ENCODE data around the gene STEAP4.

The STEAP4 gene

DNA sequence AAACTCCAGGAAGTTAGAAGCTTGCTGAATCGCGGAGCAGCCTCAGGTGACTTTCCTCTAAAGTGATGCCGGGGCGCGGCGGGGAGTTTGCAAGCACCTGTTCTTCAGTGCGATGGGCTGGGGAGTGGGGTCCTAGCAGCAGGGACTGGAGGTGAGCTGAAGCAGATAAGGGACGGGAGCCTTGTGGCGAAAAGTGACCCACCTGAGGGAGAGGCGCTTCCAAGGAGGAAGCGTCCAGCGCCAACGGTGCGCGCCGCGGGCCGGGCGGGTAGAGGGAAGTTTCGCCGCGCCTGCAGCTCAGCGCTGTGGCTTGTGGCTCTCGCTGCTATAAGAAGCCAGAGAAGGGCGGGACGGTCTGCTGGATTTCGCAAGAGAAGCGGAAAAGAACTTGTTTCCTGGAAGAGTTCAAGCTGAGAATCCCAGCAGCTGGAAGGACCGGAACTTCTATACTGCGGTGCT is at the start of gene STEAP4:
Gene STEAP4 (minus strand): TSS at position 305 of the 459 bp plus-strand sequence. CDS start 22,625 bp downstream, outside the sequence.
- H3K27me3 Mint-ChIP-seq: peaks cover 7% of the 10 kb centered on the region
- ATAC-seq (ENCODE audit: low read depth) (no peak), DNase-seq (ENCODE audit: low spot score in 2 of 2) (no peak)
- H3K27ac Mint-ChIP-seq: no peak within 1 kb of the TSS
- no peaks in the 10 kb centered on the region for H3K9me3 Mint-ChIP-seq
- H3K36me3 Mint-ChIP-seq: no peaks in the 10 kb centered on the region
- H3K4me1 Mint-ChIP-seq: peaks cover 2% of the 10 kb centered on the region
- peak within 1 kb of the TSS; percentile 35 for H3K4me3 Mint-ChIP-seq

GRCh38 chr7:88355011-88355410 is 48.3 kb upstream of the STEAP4 start:
- ATAC-seq (ENCODE audit: low read depth) (no peak), DNase-seq (ENCODE audit: low spot score in 2 of 2) (no peak)
- Mint-ChIP-seq H3K4me3 (no peak overlapping the region), H3K27me3 (peaks cover 3% of the 10 kb centered on the region), H3K36me3 (no peaks in the 10 kb centered on the region), H3K4me1 (peaks cover 3% of the 10 kb centered on the region), H3K27ac (no peak overlapping the region), H3K9me3 (no peaks in the 10 kb centered on the region)

DNA sequence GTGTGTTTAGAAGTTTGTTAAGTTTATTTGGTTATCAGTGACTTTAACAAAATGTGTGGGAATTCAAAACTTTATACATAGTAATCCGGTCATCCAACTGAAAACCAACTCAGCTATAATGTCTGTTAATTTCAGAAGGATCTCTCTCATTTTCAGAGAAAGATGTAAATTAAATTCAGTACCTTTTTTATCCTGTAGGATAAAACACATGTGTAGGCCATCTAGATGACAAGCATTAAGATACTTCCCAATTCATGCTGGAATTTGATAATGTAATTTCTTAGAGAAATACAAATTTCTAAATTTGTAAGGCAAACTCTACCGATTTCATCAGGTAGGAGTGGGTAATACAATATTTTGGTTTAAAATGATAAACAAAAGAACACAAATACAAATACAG is 43.4 kb upstream of the STEAP4 start:
- Mint-ChIP-seq H3K27me3 (peaks cover 4% of the 10 kb centered on the region), H3K4me1 (peaks cover 6% of the 10 kb centered on the region), H3K4me3 (no peak overlapping the region), H3K9me3 (no peaks in the 10 kb centered on the region), H3K27ac (no peak overlapping the region), H3K36me3 (no peaks in the 10 kb centered on the region)
- no peak for ATAC-seq (ENCODE audit: low read depth)
- DNase-seq (ENCODE audit: low spot score in 2 of 2): no peak

GRCh38 chr7:88347517-88347916 is 40.8 kb upstream of the STEAP4 start:
- DNase-seq (ENCODE audit: low spot score in 2 of 2) (no peak), ATAC-seq (ENCODE audit: low read depth) (no peak)
- H3K4me1 Mint-ChIP-seq: peaks cover 6% of the 10 kb centered on the region
- H3K36me3 Mint-ChIP-seq: no peaks in the 10 kb centered on the region
- no peak overlapping the region for H3K4me3 Mint-ChIP-seq
- H3K27ac Mint-ChIP-seq: no peak overlapping the region
- no peaks in the 10 kb centered on the region for H3K9me3 Mint-ChIP-seq
- peaks cover 1% of the 10 kb centered on the region for H3K27me3 Mint-ChIP-seq

GRCh38 chr7:88347090-88347489 is 40.4 kb upstream of the STEAP4 start:
- Mint-ChIP-seq H3K4me1 (peaks cover 6% of the 10 kb centered on the region), H3K4me3 (no peak overlapping the region), H3K27ac (peak overlapping the region; percentile 0), H3K9me3 (no peaks in the 10 kb centered on the region), H3K27me3 (peaks cover 1% of the 10 kb centered on the region), H3K36me3 (no peaks in the 10 kb centered on the region)
- DNase-seq (ENCODE audit: low spot score in 2 of 2): no peak
- peak; percentile 67 for ATAC-seq (ENCODE audit: low read depth)

- no peak overlapping the region for H3K27ac Mint-ChIP-seq
- peaks cover 6% of the 10 kb centered on the region for H3K4me1 Mint-ChIP-seq
- no peaks in the 10 kb centered on the region for H3K36me3 Mint-ChIP-seq
- ATAC-seq (ENCODE audit: low read depth): peak; percentile 42
- peak overlapping the region; percentile 11 for H3K4me3 Mint-ChIP-seq
- no peak for DNase-seq (ENCODE audit: low spot score in 2 of 2)
- H3K9me3 Mint-ChIP-seq: no peaks in the 10 kb centered on the region
- peaks cover 1% of the 10 kb centered on the region for H3K27me3 Mint-ChIP-seq
Observed at GRCh38 chr7:88346357-88346756, 39.7 kb upstream of the STEAP4 start.

- peak; percentile 34 for ATAC-seq (ENCODE audit: low read depth)
- Mint-ChIP-seq H3K4me1 (peaks cover 6% of the 10 kb centered on the region), H3K4me3 (no peak overlapping the region), H3K36me3 (no peaks in the 10 kb centered on the region), H3K27me3 (peaks cover 1% of the 10 kb centered on the region), H3K9me3 (no peaks in the 10 kb centered on the region), H3K27ac (no peak overlapping the region)
- no peak for DNase-seq (ENCODE audit: low spot score in 2 of 2)
Observed at GRCh38 chr7:88344956-88345832, 38.5 kb upstream of the STEAP4 start.

- Mint-ChIP-seq H3K9me3 (no peaks in the 10 kb centered on the region), H3K4me1 (peaks cover 6% of the 10 kb centered on the region), H3K27ac (no peak overlapping the region), H3K27me3 (peaks cover 1% of the 10 kb centered on the region), H3K36me3 (no peaks in the 10 kb centered on the region), H3K4me3 (no peak overlapping the region)
- no peak for DNase-seq (ENCODE audit: low spot score in 2 of 2)
- no peak for ATAC-seq (ENCODE audit: low read depth)
Observed at GRCh38 chr7:88344271-88344670, 37.6 kb upstream of the STEAP4 start.

DNA sequence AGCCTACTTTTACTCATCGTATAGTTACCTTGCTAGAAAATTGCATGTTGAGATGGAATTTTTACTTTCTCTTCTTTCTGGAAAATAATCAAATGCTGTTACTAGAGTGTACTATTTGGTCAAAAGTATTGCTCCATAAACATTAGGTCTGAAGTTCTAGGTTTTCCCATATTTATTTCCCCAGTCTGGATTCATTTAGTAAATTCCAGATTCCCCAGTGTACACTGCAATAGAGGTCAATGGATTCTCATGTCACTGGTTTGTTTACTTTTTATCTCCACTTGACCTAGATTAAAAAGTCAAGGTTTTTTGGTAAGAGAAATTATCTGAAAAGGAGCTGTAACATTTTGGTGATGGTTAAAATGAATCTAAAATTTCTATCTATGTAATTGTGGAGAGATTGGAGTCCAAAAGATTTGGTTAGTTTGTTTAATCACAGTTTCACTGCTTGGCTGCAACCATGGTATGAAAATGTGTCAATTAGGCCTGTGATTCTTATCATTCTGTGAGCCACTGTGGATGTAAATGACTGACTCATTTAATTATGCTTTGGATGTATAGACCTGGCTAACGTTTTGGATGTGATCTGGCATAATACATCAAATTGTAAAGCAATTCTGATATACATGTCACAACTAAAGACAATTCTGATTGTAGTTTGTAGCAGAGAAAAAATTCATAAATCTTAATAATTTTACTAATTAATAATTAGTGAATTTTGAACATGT is 32.7 kb upstream of the STEAP4 start:
- no peaks in the 10 kb centered on the region for H3K27me3 Mint-ChIP-seq
- H3K27ac Mint-ChIP-seq: no peak overlapping the region

GRCh38 chr7:88338503-88338902 is 31.8 kb upstream of the STEAP4 start:
- Mint-ChIP-seq H3K36me3 (no peaks in the 10 kb centered on the region), H3K9me3 (no peaks in the 10 kb centered on the region), H3K4me3 (no peak overlapping the region), H3K27me3 (no peaks in the 10 kb centered on the region), H3K27ac (no peak overlapping the region), H3K4me1 (no peaks in the 10 kb centered on the region)
- DNase-seq (ENCODE audit: low spot score in 2 of 2) (no peak), ATAC-seq (ENCODE audit: low read depth) (no peak)

More for the DNA sequence above, 32.7 kb upstream of the STEAP4 start:
- no peak overlapping the region for H3K4me3 Mint-ChIP-seq
- ATAC-seq (ENCODE audit: low read depth): no peak
- H3K9me3 Mint-ChIP-seq: no peaks in the 10 kb centered on the region
- no peaks in the 10 kb centered on the region for H3K36me3 Mint-ChIP-seq
- H3K4me1 Mint-ChIP-seq: no peaks in the 10 kb centered on the region
- no peak for DNase-seq (ENCODE audit: low spot score in 2 of 2)

DNA sequence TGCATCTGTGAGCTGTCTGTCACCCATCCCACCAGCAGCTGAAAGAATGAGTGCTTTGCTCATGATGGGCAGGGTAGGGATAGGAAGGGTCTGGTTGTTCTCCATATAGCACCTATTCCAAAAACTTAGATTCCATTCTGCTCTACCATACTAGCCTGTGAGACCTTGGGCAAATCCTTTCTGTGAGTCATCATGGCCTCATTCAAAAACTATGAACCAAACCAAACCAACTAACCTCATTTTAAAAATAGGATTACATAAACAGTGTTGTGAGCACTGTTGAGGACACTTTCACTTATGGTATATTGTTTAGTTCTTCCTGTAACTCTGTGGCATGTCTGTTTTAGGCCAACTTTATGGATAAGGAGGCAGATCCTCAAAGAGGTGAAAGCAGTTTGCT is 30.9 kb upstream of the STEAP4 start:
- H3K9me3 Mint-ChIP-seq: no peaks in the 10 kb centered on the region
- no peaks in the 10 kb centered on the region for H3K4me1 Mint-ChIP-seq
- H3K4me3 Mint-ChIP-seq: no peak overlapping the region
- no peaks in the 10 kb centered on the region for H3K27me3 Mint-ChIP-seq
- no peak overlapping the region for H3K27ac Mint-ChIP-seq
- no peaks in the 10 kb centered on the region for H3K36me3 Mint-ChIP-seq
- ATAC-seq (ENCODE audit: low read depth) (no peak), DNase-seq (ENCODE audit: low spot score in 2 of 2) (no peak)

GRCh38 chr7:88331322-88331721 is 24.6 kb upstream of the STEAP4 start:
- Mint-ChIP-seq H3K9me3 (no peaks in the 10 kb centered on the region), H3K4me1 (no peaks in the 10 kb centered on the region), H3K36me3 (no peaks in the 10 kb centered on the region), H3K27ac (no peak overlapping the region), H3K27me3 (no peaks in the 10 kb centered on the region), H3K4me3 (no peak overlapping the region)
- ATAC-seq (ENCODE audit: low read depth): no peak
- DNase-seq (ENCODE audit: low spot score in 2 of 2): no peak

- DNase-seq (ENCODE audit: low spot score in 2 of 2): no peak
- H3K4me1 Mint-ChIP-seq: no peaks in the 10 kb centered on the region
- H3K27me3 Mint-ChIP-seq: no peaks in the 10 kb centered on the region
- ATAC-seq (ENCODE audit: low read depth): no peak
- H3K27ac Mint-ChIP-seq: no peak overlapping the region
- no peaks in the 10 kb centered on the region for H3K9me3 Mint-ChIP-seq
- no peaks in the 10 kb centered on the region for H3K36me3 Mint-ChIP-seq
- H3K4me3 Mint-ChIP-seq: no peak overlapping the region
Observed at GRCh38 chr7:88329532-88330463, 23.1 kb upstream of the STEAP4 start.
